A673 (cell line): ENCODE measurements around the gene ZNF777. TPM values are rescaled to one million over a fixed set of nuclear protein-coding genes. Genes with fewer than 3 reads are reported as not detected.

Experiments
- BruUV-seq: library from RNA; stranded (reverse); fragments of 400-500 nt; replicated peaks from 2 replicates; lab custom pipeline; 2021; lab: Mats Ljungman, UMichigan
- CTCF ChIA-PET: fragments of 300-600 bp; sonication (Branson Sonifier 250); formaldehyde crosslinking; loops from one replicate; lab custom pipeline; 2022; ENCODE audit warnings: antibody characterized with exemption; lab: Charles Lee
- POLR2A ChIA-PET: fragments of 300-600 bp; sonication (Branson Sonifier 250); formaldehyde crosslinking; loops from one replicate; lab custom pipeline; 2022; ENCODE audit warnings: antibody characterized with exemption; ENCODE audit not compliant: low non-redundant PET; lab: Charles Lee
- DNase-seq: peaks from one replicate; pipeline ENCODE4 v3.0.0-alpha.2; 2015; ENCODE audit warnings: low spot score
- H3K27ac ChIP-seq: fragments of 200-600 bp; sonication (generic); 2 replicates; pipeline ENCODE4 v1.5.1; 2016; ENCODE audit warnings: mixed run types, low read depth, mild to moderate bottlenecking, mixed read lengths, antibody characterized with exemption, low read length; ENCODE audit not compliant: poor library complexity, severe bottlenecking
- H3K27me3 ChIP-seq: fragments of 200-600 bp; sonication (generic); replicated peaks from 2 replicates; pipeline ENCODE4 v1.6.1; 2017; ENCODE audit warnings: mixed run types, low read depth, mild to moderate bottlenecking, mixed read lengths, antibody characterized with exemption, low read length; ENCODE audit not compliant: insufficient read depth, poor library complexity
- H3K36me3 ChIP-seq: fragments of 200-600 bp; sonication (generic); 2 replicates; pipeline ENCODE4 v1.6.1; 2016; ENCODE audit warnings: mixed run types, mild to moderate bottlenecking, mixed read lengths, antibody characterized with exemption, low read length; ENCODE audit not compliant: insufficient read depth, poor library complexity, severe bottlenecking
- H3K4me1 ChIP-seq: fragments of 200-600 bp; sonication (generic); 2 replicates; pipeline ENCODE4 v1.6.1; 2017; ENCODE audit warnings: mixed run types, mild to moderate bottlenecking, mixed read lengths, antibody characterized with exemption, low read length; ENCODE audit not compliant: insufficient read depth, poor library complexity, severe bottlenecking
- H3K4me3 ChIP-seq: fragments of 200-600 bp; sonication (generic); 2 replicates; pipeline ENCODE4 v1.5.1; 2016; ENCODE audit warnings: low read depth, mixed run types, mild to moderate bottlenecking, mixed read lengths, low read length; ENCODE audit not compliant: poor library complexity, severe bottlenecking
- H3K9me3 ChIP-seq: fragments of 200-600 bp; sonication (generic); 2 replicates; pipeline ENCODE4 v1.6.1; 2016; ENCODE audit warnings: mixed run types, low read depth, mild to moderate bottlenecking, mixed read lengths, antibody characterized with exemption, low read length; ENCODE audit not compliant: poor library complexity, severe bottlenecking
- CTCF ChIP-seq: fragments of 300-800, 200-600 bp; sonication (generic); conservative IDR thresholded peaks from 2 replicates; pipeline ENCODE4 v1.5.1; 2017; ENCODE audit warnings: low read depth, mild to moderate bottlenecking, antibody characterized with exemption, low read length, moderate library complexity, mixed read lengths
- EZH2 ChIP-seq: fragments of 200-600 bp; sonication (generic); IDR thresholded peaks from 2 replicates; pipeline ENCODE4 v1.6.1; 2017; ENCODE audit warnings: borderline replicate concordance, low read depth, mild to moderate bottlenecking, mixed read lengths, antibody characterized with exemption, low read length; ENCODE audit not compliant: poor library complexity, severe bottlenecking
- intact Hi-C: fragments of 100-400 bp; cut with micrococcal nuclease; formaldehyde crosslinking; loops from one replicate; pipeline ENCODE4 v1.10.0; 2022; ENCODE audit not compliant: unreplicated experiment
- total RNA-seq: library from RNA; stranded (reverse); gene quantifications from 2 replicates; pipeline ENCODE4 v1.2.3, GENCODE V29; 2021

Gene ZNF777
- total RNA-seq, 1 experiment from 2014 or later = 19.3 TPM

- BruUV-seq = no TSS peak
- H3K4me1 ChIP-seq = no peaks in the 10 kb centered on the region
- H3K9me3 ChIP-seq = no peaks in the 10 kb centered on the region
- ChIA-PET POLR2A (no interaction called here), CTCF (no interaction called here)
- DNase-seq = no peak
- H3K36me3 ChIP-seq = peaks cover 16% of the 10 kb centered on the region
- H3K4me3 ChIP-seq = no peak overlapping the region
- intact Hi-C loops = no loop called here
- H3K27me3 ChIP-seq = no peaks in the 10 kb centered on the region
- H3K27ac ChIP-seq = no peak overlapping the region
- TF ChIP-seq CTCF = no peak
- no peak for TF ChIP-seq EZH2
These were observed 18.7 kb upstream of the ZNF777 start for GRCh38 chr7:149479568-149479967.

- no peak for DNase-seq
- TF ChIP-seq EZH2 (no peak), CTCF (no peak)
- H3K9me3 ChIP-seq = no peaks in the 10 kb centered on the region
- no peaks in the 10 kb centered on the region for H3K27me3 ChIP-seq
- no peak overlapping the region for H3K27ac ChIP-seq
- POLR2A ChIA-PET = no interaction called here
- H3K4me1 ChIP-seq = no peaks in the 10 kb centered on the region
- BruUV-seq = no TSS peak
- CTCF ChIA-PET = no interaction called here
- intact Hi-C loops = no loop called here
- no peak overlapping the region for H3K4me3 ChIP-seq
- peaks cover 21% of the 10 kb centered on the region for H3K36me3 ChIP-seq
These were observed 17.9 kb upstream of the ZNF777 start for GRCh38 chr7:149478754-149479153.

GRCh38 chr7:149477494-149478443, 16.9 kb upstream of the ZNF777 start:
- no peak for DNase-seq
- H3K4me3 ChIP-seq = no peak overlapping the region
- peaks cover 24% of the 10 kb centered on the region for H3K36me3 ChIP-seq
- intact Hi-C loops = no loop called here
- no TSS peak for BruUV-seq
- no peaks in the 10 kb centered on the region for H3K27me3 ChIP-seq
- TF ChIP-seq EZH2 (no peak), CTCF (no peak)
- POLR2A ChIA-PET = no interaction called here
- no peak overlapping the region for H3K27ac ChIP-seq
- H3K4me1 ChIP-seq = no peaks in the 10 kb centered on the region
- H3K9me3 ChIP-seq = no peaks in the 10 kb centered on the region
- CTCF ChIA-PET = no interaction called here
